AG04450 (cell line): ENCODE results near the gene PPP5C. TPM values are rescaled to one million over a fixed set of nuclear protein-coding genes. Genes with fewer than 3 reads are reported as not detected.

Experiments
- CTCF ChIA-PET: fragments of 300-600, 350-600 bp; formaldehyde crosslinking; extraction: SDS; loops from one replicate; lab custom pipeline; 2022; ENCODE audit warnings: antibody characterized with exemption, inconsistent platforms; lab: Charles Lee
- POLR2A ChIA-PET: fragments of 350-600 bp; formaldehyde crosslinking; extraction: SDS; loops from one replicate; lab custom pipeline; 2021; ENCODE audit warnings: antibody characterized with exemption, inconsistent platforms; lab: Yijun Ruan, JAX
- DNase-seq: peaks from one replicate; pipeline ENCODE4 v3.0.0-alpha.2; 2011; ENCODE audit warnings: low read depth, low spot score
- H3K27ac ChIP-seq: one replicate; pipeline ENCODE4 v1.5.1; 2012; ENCODE audit warnings: low read depth, low read length, control low read depth
- H3K27me3 ChIP-seq: one replicate; pipeline ENCODE4 v1.6.0; 2012; ENCODE audit warnings: low read length; ENCODE audit not compliant: control insufficient read depth, insufficient read depth
- H3K4me3 ChIP-seq: 2 replicates; pipeline ENCODE4 v1.5.1; 2011; ENCODE audit warnings: mild to moderate bottlenecking, low read depth, low read length, control low read depth
- H3K9me3 ChIP-seq: 2 replicates; pipeline ENCODE4 v1.5.1; 2012; ENCODE audit warnings: low read length; ENCODE audit not compliant: control insufficient read depth, insufficient read depth
- CTCF ChIP-seq: IDR thresholded peaks from 2 replicates; pipeline ENCODE4 v1.5.1; 2011; ENCODE audit warnings: low read depth, low read length, control low read depth, inconsistent platforms
- polyA plus RNA-seq: library from polyadenylated mRNA; depleted of rRNA; stranded (reverse); fragments of >200 nt; gene quantifications from 2 replicates; pipeline ENCODE4 v1.2.3, GENCODE V29; 2011

The PPP5C gene
- polyA plus RNA-seq, 1 experiment, result 73.7 TPM

- peak overlapping the region; percentile 31 for H3K27ac ChIP-seq
- peak; percentile 44 for TF ChIP-seq CTCF
- DNase-seq, result no peak
- POLR2A ChIA-PET, result interaction anchor here (1.0 kb wide), 1 partner anchor 9 kb away, joined by 3 read pairs; the partner anchor contains the start of gene CCDC8
- peak overlapping the region; percentile 47 for H3K4me3 ChIP-seq
- no peaks in the 10 kb centered on the region; the same call in 1 of the 2 replicates for H3K9me3 ChIP-seq
- H3K27me3 ChIP-seq, result no peaks in the 10 kb centered on the region
- CTCF ChIA-PET, result interaction anchor here (0.6 to 8.2 kb wide), 12 partner anchors 9 to 249 kb away, joined by 3 to 66 read pairs (median 6); partner anchors contain the start of gene CCDC8
Measured at GRCh38 chr19:46404055-46404752, 57.3 kb downstream of the PPP5C start.

- no peak overlapping the region for H3K4me3 ChIP-seq
- ChIA-PET POLR2A (interaction anchor here (0.6 to 0.9 kb wide), 2 partner anchors 8 to 58 kb away, joined by 3 to 9 read pairs; partner anchors contain the start of gene CCDC8), CTCF (interaction anchor here (0.8 to 8.2 kb wide), 6 partner anchors 9 to 137 kb away, joined by 3 to 66 read pairs (median 8); partner anchors contain the start of gene CCDC8)
- no peak overlapping the region for H3K27ac ChIP-seq
- no peaks in the 10 kb centered on the region for H3K27me3 ChIP-seq
- TF ChIP-seq CTCF, result peak; percentile 29; the same call in 1 of the 2 replicates
- DNase-seq, result no peak
- H3K9me3 ChIP-seq, result no peaks in the 10 kb centered on the region; the same call in 1 of the 2 replicates
Measured at GRCh38 chr19:46404753-46405468, 58.0 kb downstream of the PPP5C start.

GRCh38 chr19:46406976-46407375 is 60.1 kb downstream of the PPP5C start:
- ChIA-PET POLR2A (no interaction called here), CTCF (interaction anchor here (1.4 kb wide), 1 partner anchor 109 kb away, joined by 3 read pairs; no protein-coding TSS in a partner anchor)
- Histone ChIP-seq H3K4me3 (no peak overlapping the region), H3K9me3 (no peaks in the 10 kb centered on the region; the same call in 1 of the 2 replicates), H3K27ac (no peak overlapping the region), H3K27me3 (peaks cover 2% of the 10 kb centered on the region)
- no peak for DNase-seq
- TF ChIP-seq CTCF, result no peak

GRCh38 chr19:46407856-46408663 is 61.2 kb downstream of the PPP5C start:
- CTCF ChIA-PET, result interaction anchor here (0.6 kb wide), 1 partner anchor 57 kb away, joined by 3 read pairs; no protein-coding TSS in a partner anchor
- Histone ChIP-seq H3K9me3 (no peaks in the 10 kb centered on the region; the same call in 1 of the 2 replicates), H3K27ac (no peak overlapping the region), H3K4me3 (0 out of 2 replicates have a peak overlapping the region, but pooled peaks have one; percentile 20), H3K27me3 (peaks cover 3% of the 10 kb centered on the region)
- POLR2A ChIA-PET, result interaction anchor here (0.7 to 0.9 kb wide), 2 partner anchors 12 to 193 kb away, joined by 3 to 6 read pairs; partner anchors contain the start of gene CALM3
- no peak for TF ChIP-seq CTCF
- no peak for DNase-seq
